B cell (primary cell): ENCODE measurements around the gene RERE. TPM values are rescaled to one million over a fixed set of nuclear protein-coding genes. Genes with fewer than 3 reads are reported as not detected.

ENCODE experiments used
- ATAC-seq: fragments of 200-7000 bp; cut with Tn5 transposase; one replicate; pipeline ENCODE4 v1.10.0; 2021; ENCODE audit warnings: low read depth, mild to moderate bottlenecking, moderate number of reproducible peaks, moderate library complexity
- CTCF ChIA-PET: fragments of 350-600 bp; sonication (Branson Sonifier 250); formaldehyde crosslinking; loops from one replicate; lab custom pipeline; 2021; ENCODE audit warnings: antibody characterized with exemption, inconsistent platforms; lab: Charles Lee
- POLR2A ChIA-PET: fragments of 350-600 bp; sonication (Branson Sonifier 250); formaldehyde crosslinking; loops from one replicate; lab custom pipeline; 2021; ENCODE audit warnings: antibody characterized with exemption; lab: Charles Lee
- DNase-seq: peaks from one replicate; pipeline ENCODE4 v3.0.0; 2013
- H2AFZ ChIP-seq: 2 replicates; pipeline ENCODE4 v1.6.1; 2012; ENCODE audit warnings: mild to moderate bottlenecking, low read depth, low read length; ENCODE audit not compliant: insufficient read depth, poor library complexity, severe bottlenecking
- H3K27ac ChIP-seq, 2 donors: 1 replicate in 1 of 2; 2 replicates in 1 of 2; pipeline ENCODE4 v1.5.1; 2012 to 2013; ENCODE audit warnings: low read length in 2 of 2, mild to moderate bottlenecking in 2 of 2, moderate library complexity in 1 of 2
- H3K27me3 ChIP-seq, 4 experiments: fragments of 200-600 bp in 1 of 4; sonication (generic) in 1 of 4; replicated peaks in 1 of 4; 1 replicate in 2 of 4; 2 replicates in 2 of 4; pipeline versions ENCODE4 v1.6.1 to v1.7.0; 2013 to 2016; ENCODE audit warnings: low read length in 3 of 4, mild to moderate bottlenecking in 2 of 4, mixed read lengths in 1 of 4, moderate library complexity in 1 of 4; ENCODE audit not compliant: insufficient read depth in 4 of 4, control insufficient read depth in 3 of 4; ENCODE audit errors: control extremely low read depth in 1 of 4
- H3K36me3 ChIP-seq, 2 experiments: replicated peaks in 1 of 2; 1 replicate in 1 of 2; 2 replicates in 1 of 2; pipeline versions ENCODE4 v1.6.1 to v1.7.1; 2013; ENCODE audit warnings: low read length in 1 of 2; ENCODE audit not compliant: insufficient read depth in 2 of 2, control insufficient read depth in 1 of 2; ENCODE audit errors: control extremely low read depth in 1 of 2, extremely low read depth in 1 of 2
- H3K4me1 ChIP-seq, 2 donors: fragments of 200-600 bp in 1 of 2; sonication (generic) in 1 of 2; 1 replicate in 1 of 2; 2 replicates in 1 of 2; pipeline versions ENCODE4 v1.5.1 to v1.6.1; 2013 to 2017; ENCODE audit warnings: low read length in 2 of 2; ENCODE audit not compliant: control insufficient read depth in 2 of 2, insufficient read depth in 2 of 2
- H3K4me2 ChIP-seq: replicated peaks from 2 replicates; pipeline ENCODE3; 2012; ENCODE audit warnings: mild to moderate bottlenecking, low read depth, low read length; ENCODE audit not compliant: poor library complexity, severe bottlenecking
- H3K4me3 ChIP-seq, 5 experiments: fragments of 200-600 bp in 1 of 5; sonication (generic) in 1 of 5; 1 replicate in 3 of 5; 2 replicates in 2 of 5; pipeline versions ENCODE4 v1.5.1 to v1.7.0; 2011 to 2016; ENCODE audit warnings: low read length in 4 of 5, mild to moderate bottlenecking in 4 of 5, low read depth in 2 of 5, control low read depth in 1 of 5, moderate library complexity in 1 of 5; ENCODE audit not compliant: insufficient read depth in 1 of 5; ENCODE audit errors: control extremely low read depth in 1 of 5, extremely low read depth in 1 of 5
- H3K79me2 ChIP-seq: fragments of 200-600 bp; sonication (generic); one replicate; pipeline ENCODE4 v1.6.0; 2016; ENCODE audit warnings: low read length; ENCODE audit not compliant: control insufficient read depth, insufficient read depth
- H3K9ac ChIP-seq: fragments of 200-600 bp; sonication (generic); 2 replicates; pipeline ENCODE4 v1.6.1; 2017; ENCODE audit warnings: mild to moderate bottlenecking, low read length, moderate library complexity
- H3K9me3 ChIP-seq, 3 donors: one replicate each; pipeline versions ENCODE4 v1.6.1 to v1.7.1; 2013; ENCODE audit warnings: low read length in 2 of 3; ENCODE audit not compliant: control insufficient read depth in 2 of 3, insufficient read depth in 1 of 3; ENCODE audit errors: control extremely low read depth in 1 of 3
- H4K20me1 ChIP-seq: 2 replicates; pipeline ENCODE4 v1.6.0; 2012; ENCODE audit warnings: mild to moderate bottlenecking, low read length; ENCODE audit not compliant: insufficient read depth, control insufficient read depth, poor library complexity, severe bottlenecking
- H3K27ac Mint-ChIP-seq: one replicate; pipeline ENCODE4 v1.8.0; 2021; ENCODE audit warnings: mixed read lengths
- H3K27me3 Mint-ChIP-seq: one replicate; pipeline ENCODE4 v1.8.0; 2021; ENCODE audit warnings: mixed read lengths
- H3K4me1 Mint-ChIP-seq: one replicate; pipeline ENCODE4 v1.8.0; 2021; ENCODE audit warnings: mixed read lengths
- H3K4me3 Mint-ChIP-seq: one replicate; pipeline ENCODE4 v1.8.0; 2021; ENCODE audit warnings: mixed read lengths
- H3K9me3 Mint-ChIP-seq: one replicate; pipeline ENCODE4 v1.8.0; 2022; ENCODE audit warnings: mixed read lengths; ENCODE audit not compliant: insufficient read depth
- EZH2 ChIP-seq: IDR thresholded peaks from 2 replicates; pipeline ENCODE4 v1.6.1; 2012; ENCODE audit warnings: borderline replicate concordance, low read depth, mild to moderate bottlenecking, moderate library complexity, low read length; ENCODE audit not compliant: insufficient read depth, poor library complexity, severe bottlenecking
- WGBS: methylation state at CpG from one replicate; pipeline ENCODE4 v1.1.5; 2013; ENCODE audit warnings: missing lambda C conversion rate; ENCODE audit not compliant: insufficient coverage; 5-methylcytosine and 5-hydroxymethylcytosine counted together
- intact Hi-C: fragments of 100-400 bp; cut with micrococcal nuclease; formaldehyde crosslinking; loops from one replicate; pipeline ENCODE4 v1.10.0; 2022
- polyA plus RNA-seq: library from polyadenylated mRNA; depleted of rRNA; stranded (reverse); fragments of >200 nt; gene quantifications from 2 replicates; pipeline ENCODE4 v1.2.3, GENCODE V29; 2012
- total RNA-seq, 2 donors: library from RNA; stranded (reverse); fragments of 120-200 nt in 1 of 2; gene quantifications; 1 replicate in 1 of 2; 2 replicates in 1 of 2; pipeline versions ENCODE4 v1.2.3 to v1.2.4, GENCODE V29; 2013 to 2022
- TF ChIP-seq, protein P1 (sequence below): fragments of 200-600 bp; IDR thresholded peaks from one replicate; pipeline ENCODE4 v1.8.0; 2022; ENCODE audit warnings: antibody characterized with exemption, mild to moderate bottlenecking

RERE gene
- total and polyA plus RNA-seq, 2 donors (not counting 1 experiment from before 2014, with no cell fraction given): 27.3 to 132 TPM

DNA sequence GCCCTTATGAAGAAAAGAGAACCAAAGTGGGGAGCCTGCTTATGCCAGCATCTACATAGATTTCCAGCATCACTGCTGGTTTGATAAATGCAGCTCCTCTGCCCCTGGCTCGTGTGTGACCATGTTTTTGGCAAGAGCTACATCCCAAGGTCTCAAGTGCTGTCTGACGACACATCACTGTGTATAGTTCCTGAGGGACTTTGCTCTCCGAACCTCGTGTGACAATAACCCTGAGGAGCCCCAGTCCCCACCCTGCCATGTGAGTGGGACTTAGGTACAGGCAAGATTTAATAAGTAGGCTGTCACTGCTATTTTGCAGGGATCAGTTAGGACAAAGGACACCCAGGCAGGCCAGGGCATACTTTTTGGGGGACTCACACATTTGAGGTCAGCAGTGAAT is 28.8 kb upstream of the RERE start:
- Mint-ChIP-seq H3K4me3 (no peak overlapping the region), H3K27me3 (peaks cover 14% of the 10 kb centered on the region), H3K27ac (no peak overlapping the region), H3K9me3 (no peaks in the 10 kb centered on the region), H3K4me1 (peaks cover 2% of the 10 kb centered on the region)
- Histone ChIP-seq H3K36me3 (no peaks in the 10 kb centered on the region), H3K4me3 (no peak overlapping the region), H3K79me2 (no peaks in the 10 kb centered on the region), H3K9ac (no peak overlapping the region), H3K4me1 (peaks cover 2 to 5% of the 10 kb centered on the region in 2 donors), H3K27ac (no peak overlapping the region), H4K20me1 (no peaks in the 10 kb centered on the region), H2AFZ (no peak overlapping the region), H3K27me3 (no peaks in the 10 kb centered on the region), H3K9me3 (no peaks in the 10 kb centered on the region), H3K4me2 (no peak overlapping the region)
- ChIA-PET POLR2A (no interaction called here), CTCF (interaction anchor here (0.6 to 9.4 kb wide), 5 partner anchors 16 to 830 kb away, joined by 3 to 119 read pairs (median 80); no protein-coding TSS in a partner anchor)
- TF ChIP-seq EZH2: no peak
- TF ChIP-seq, protein P1, sequence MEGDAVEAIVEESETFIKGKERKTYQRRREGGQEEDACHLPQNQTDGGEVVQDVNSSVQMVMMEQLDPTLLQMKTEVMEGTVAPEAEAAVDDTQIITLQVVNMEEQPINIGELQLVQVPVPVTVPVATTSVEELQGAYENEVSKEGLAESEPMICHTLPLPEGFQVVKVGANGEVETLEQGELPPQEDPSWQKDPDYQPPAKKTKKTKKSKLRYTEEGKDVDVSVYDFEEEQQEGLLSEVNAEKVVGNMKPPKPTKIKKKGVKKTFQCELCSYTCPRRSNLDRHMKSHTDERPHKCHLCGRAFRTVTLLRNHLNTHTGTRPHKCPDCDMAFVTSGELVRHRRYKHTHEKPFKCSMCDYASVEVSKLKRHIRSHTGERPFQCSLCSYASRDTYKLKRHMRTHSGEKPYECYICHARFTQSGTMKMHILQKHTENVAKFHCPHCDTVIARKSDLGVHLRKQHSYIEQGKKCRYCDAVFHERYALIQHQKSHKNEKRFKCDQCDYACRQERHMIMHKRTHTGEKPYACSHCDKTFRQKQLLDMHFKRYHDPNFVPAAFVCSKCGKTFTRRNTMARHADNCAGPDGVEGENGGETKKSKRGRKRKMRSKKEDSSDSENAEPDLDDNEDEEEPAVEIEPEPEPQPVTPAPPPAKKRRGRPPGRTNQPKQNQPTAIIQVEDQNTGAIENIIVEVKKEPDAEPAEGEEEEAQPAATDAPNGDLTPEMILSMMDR: no peak
- intact Hi-C loops: no loop called here
- WGBS: 83% methylated on average over 4 of the region's 4 CpGs
- DNase-seq: no peak
- no peak for ATAC-seq

DNA sequence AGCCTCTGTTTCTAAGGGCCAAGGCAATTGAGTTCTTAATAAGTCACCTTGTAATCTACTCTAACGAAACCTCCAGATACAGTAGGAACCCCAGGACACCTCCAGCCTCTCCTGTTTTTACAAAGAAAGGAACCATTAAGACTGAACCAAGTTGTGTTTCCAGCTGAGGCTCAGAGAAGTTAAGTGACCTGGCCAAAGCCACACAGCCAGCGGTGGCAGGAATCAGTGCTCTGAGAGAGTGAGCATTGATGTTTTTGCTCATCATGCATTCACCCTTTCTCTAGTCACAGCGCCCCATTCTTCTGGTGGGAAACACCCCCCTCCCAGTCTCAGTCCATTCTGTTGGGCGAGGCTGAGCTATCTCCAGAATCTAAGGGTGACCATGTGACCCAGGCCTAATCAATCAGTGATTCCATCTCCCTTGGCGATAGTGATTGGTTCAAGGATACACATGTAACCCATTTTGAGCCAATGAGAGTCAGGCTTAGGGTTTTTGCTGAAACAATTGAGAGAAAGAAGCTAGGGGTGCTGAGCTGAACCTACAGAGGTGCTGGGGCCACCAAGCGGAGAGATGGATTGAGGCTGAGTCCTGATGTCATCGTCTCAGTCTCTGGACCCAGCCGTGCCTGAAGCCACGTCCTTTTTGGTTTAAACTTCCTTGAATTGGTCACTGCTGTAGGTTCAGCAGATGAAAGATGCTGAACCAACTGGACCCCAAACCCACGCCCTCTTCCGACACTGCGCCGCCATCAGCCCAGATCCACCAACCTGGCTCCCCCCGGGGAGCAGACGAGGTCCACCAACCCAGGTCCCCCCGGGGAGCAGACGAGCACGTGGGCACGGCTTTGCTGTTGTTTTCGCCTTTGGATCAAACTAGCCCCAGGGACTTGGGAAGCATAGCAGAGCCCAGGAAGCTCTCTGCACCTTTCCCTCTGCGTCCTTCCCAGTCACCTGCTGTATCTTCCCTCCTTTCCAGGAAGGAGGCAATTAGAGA is 28.0 kb upstream of the RERE start:
- no peak overlapping the region for H3K27ac ChIP-seq
- DNase-seq: no peak
- H2AFZ ChIP-seq: no peak overlapping the region
- H3K9ac ChIP-seq: no peak overlapping the region
- H3K9me3 Mint-ChIP-seq: no peaks in the 10 kb centered on the region
- no peak overlapping the region for H3K27ac Mint-ChIP-seq
- H3K4me1 Mint-ChIP-seq: peaks cover 2% of the 10 kb centered on the region
- H3K9me3 ChIP-seq: no peaks in the 10 kb centered on the region
- H3K4me1 ChIP-seq: peaks cover 2 to 5% of the 10 kb centered on the region in 2 donors
- WGBS: 87% methylated on average over 17 of the region's 21 CpGs
- TF ChIP-seq EZH2: no peak
- TF ChIP-seq, protein P1: no peak
- no peaks in the 10 kb centered on the region for H3K36me3 ChIP-seq
- H3K4me3 ChIP-seq: no peak overlapping the region
- POLR2A ChIA-PET: no interaction called here
- no peaks in the 10 kb centered on the region for H3K27me3 ChIP-seq
- intact Hi-C loops: no loop called here
- H3K4me3 Mint-ChIP-seq: no peak overlapping the region
- H3K79me2 ChIP-seq: no peaks in the 10 kb centered on the region
- CTCF ChIA-PET: interaction anchor here (0.6 to 9.4 kb wide), 6 partner anchors 17 to 830 kb away, joined by 3 to 119 read pairs (median 9); no protein-coding TSS in a partner anchor
- no peak for ATAC-seq
- H3K27me3 Mint-ChIP-seq: peaks cover 14% of the 10 kb centered on the region
- H3K4me2 ChIP-seq: no peak overlapping the region
- no peaks in the 10 kb centered on the region for H4K20me1 ChIP-seq
